Right lobe of liver (tissue), 6 donors: ENCODE data around the gene TRPC3. TPM values are rescaled to one million over a fixed set of nuclear protein-coding genes. Genes with fewer than 3 reads are reported as not detected.

Experiments
- ATAC-seq, 4 donors: fragments of 200-7000 bp; cut with Tn5 transposase; one replicate each; pipeline ENCODE4 v1.9.1; 2020; ENCODE audit warnings: mild to moderate bottlenecking in 4 of 4, moderate library complexity in 4 of 4
- DNase-seq, 3 donors: peaks; one replicate each; pipeline ENCODE4 v3.0.0-alpha.2; 2020
- H3K27ac ChIP-seq, 3 donors: fragments of 200-600 bp; one replicate each; pipeline ENCODE4 v1.8.0; 2022
- H3K27me3 ChIP-seq, 2 donors: fragments of 200-600 bp; one replicate each; pipeline ENCODE4 v1.8.0; 2022
- H3K36me3 ChIP-seq, 4 donors: fragments of 200-600 bp; sonication (generic) in 1 of 4; one replicate each; pipeline versions ENCODE4 v1.5.1 to v1.8.0; 2017 to 2022; ENCODE audit warnings: control low read depth in 1 of 4
- H3K4me1 ChIP-seq, 4 donors: fragments of 200-600 bp; sonication (generic) in 1 of 4; one replicate each; pipeline versions ENCODE4 v1.5.1 to v1.8.0; 2017 to 2022; ENCODE audit warnings: control low read depth in 1 of 4
- H3K4me3 ChIP-seq, 3 donors: fragments of 200-600 bp; one replicate each; pipeline ENCODE4 v1.8.0; 2022
- H3K9me3 ChIP-seq, 4 donors: fragments of 200-600 bp; sonication (generic) in 1 of 4; one replicate each; pipeline versions ENCODE4 v1.5.1 to v1.8.0; 2017 to 2022; ENCODE audit warnings: control low read depth in 1 of 4
- CTCF ChIP-seq, 4 donors: fragments of 200-600 bp in 3 of 4; fragments of 450-650 bp in 1 of 4; IDR thresholded peaks; one replicate each; pipeline versions ENCODE4 v1.5.1 to v1.8.0; 2016 to 2022; ENCODE audit warnings: antibody characterized with exemption in 4 of 4, mild to moderate bottlenecking in 2 of 4
- POLR2A ChIP-seq: fragments of 450-650 bp; IDR thresholded peaks from one replicate; pipeline ENCODE4 v1.6.1; 2017; ENCODE audit warnings: antibody characterized with exemption, mild to moderate bottlenecking
- WGBS: methylation state at CpG from one replicate; pipeline ENCODE4 v1.1.6; 2018; ENCODE audit warnings: low coverage, low lambda C conversion rate; ENCODE audit not compliant: insufficient coverage; ENCODE audit errors: missing lambda C conversion rate; 5-methylcytosine and 5-hydroxymethylcytosine counted together
- intact Hi-C, 2 donors: fragments of 100-400 bp; cut with DNase I; formaldehyde crosslinking; loops; one replicate each; pipeline versions ENCODE4 v1.11.2 to v1.14.1; 2022
- total RNA-seq, 6 experiments: library from RNA; depleted of rRNA in 2 of 6; stranded (reverse); fragments of >200 nt in 2 of 6; fragmentation: NEBNext Ultra II Directional in 3 of 6; extraction: Animal tissue kit (Norgen Biotek cat#: 25700) in 3 of 6; gene quantifications; one replicate each; pipeline versions ENCODE4 v1.1.0 to v1.2.4, GENCODE V29; 2016 to 2023
- donor health status: DM: no; HTN: yes; CAD: no.
- donor health status: DM: no; HTN: no; CAD: no.
- donor health status: DM: no; HTN: no; CAD: no.
- donor health status: DM: no; HTN: yes; CAD: no.
- donor health status: DM: no; HTN: yes; CAD: no.

TRPC3 gene
- total RNA-seq, 6 experiments from 2014 or later: 0.09 to 0.10 TPM; not detected in 4

- no peak overlapping the region for H3K4me3 ChIP-seq
- DNase-seq (no peak), ATAC-seq (no peak)
- no peak for TF ChIP-seq CTCF (IDR thresholded peaks at IDR 0.05)
- no peak for TF ChIP-seq POLR2A
- H3K4me1 ChIP-seq: peaks cover 0 to 9% (median 0%) of the 10 kb centered on the region in 4 donors
- peaks cover 0 to 12% of the 10 kb centered on the region in 2 donors for H3K27me3 ChIP-seq
- no peak overlapping the region for H3K27ac ChIP-seq
- H3K36me3 ChIP-seq: no peaks in the 10 kb centered on the region
- intact Hi-C loops: no loop called here
- H3K9me3 ChIP-seq: no peaks in the 10 kb centered on the region
These were observed 2.0 kb upstream of the TRPC3 start for GRCh38 chr4:121953860-121954259.

GRCh38 chr4:121952290-121952689 lies 430 bp upstream of the TRPC3 start:
- peak overlapping the region in 1 of 3 donors; percentile 38 for H3K4me3 ChIP-seq
- peaks cover 0 to 9% (median 0%) of the 10 kb centered on the region in 4 donors for H3K4me1 ChIP-seq
- 34% methylated on average over 7 of the region's 7 CpGs for WGBS
- H3K27me3 ChIP-seq: peaks cover 0 to 12% of the 10 kb centered on the region in 2 donors
- intact Hi-C loops: no loop called here
- DNase-seq (no peak), ATAC-seq (no peak)
- TF ChIP-seq POLR2A: no peak
- TF ChIP-seq CTCF (IDR thresholded peaks at IDR 0.05): no peak
- no peak overlapping the region for H3K27ac ChIP-seq
- no peaks in the 10 kb centered on the region for H3K36me3 ChIP-seq
- H3K9me3 ChIP-seq: no peaks in the 10 kb centered on the region

- Histone ChIP-seq H3K9me3 (no peaks in the 10 kb centered on the region), H3K27me3 (peaks cover 0 to 12% of the 10 kb centered on the region in 2 donors), H3K4me3 (peak overlapping the region; percentile 38 to 48 (median 39)), H3K36me3 (no peaks in the 10 kb centered on the region), H3K27ac (no peak overlapping the region), H3K4me1 (peaks cover 0 to 9% (median 0%) of the 10 kb centered on the region in 4 donors)
- ATAC-seq (peak; percentile 30 to 49 (median 34)), DNase-seq (peak; percentile 24 to 54 (median 42))
- 2% methylated on average over 27 of the region's 76 CpGs for WGBS
- TF ChIP-seq POLR2A (no peak), CTCF (IDR thresholded peaks at IDR 0.05) (no peak)
- intact Hi-C loops: no loop called here
These were observed 960 bp downstream of the TRPC3 start for GRCh38 chr4:121950680-121951520.

- intact Hi-C loops: no loop called here
- no peak for TF ChIP-seq POLR2A
- peak; percentile 25 to 56 (median 48) for TF ChIP-seq CTCF (IDR thresholded peaks at IDR 0.05)
- H3K4me3 ChIP-seq: peak overlapping the region; percentile 38 to 48 (median 39)
- DNase-seq: peak; percentile 55 to 70 (median 68)
- no peak overlapping the region for H3K27ac ChIP-seq
- no peaks in the 10 kb centered on the region for H3K36me3 ChIP-seq
- WGBS: 2% methylated on average over 34 of the region's 34 CpGs
- peaks cover 0 to 9% (median 0%) of the 10 kb centered on the region in 4 donors for H3K4me1 ChIP-seq
- peak; percentile 76 to 87 (median 82) for ATAC-seq
- no peaks in the 10 kb centered on the region for H3K9me3 ChIP-seq
- H3K27me3 ChIP-seq: peaks cover 0 to 12% of the 10 kb centered on the region in 2 donors
These were observed 1.6 kb downstream of the TRPC3 start for GRCh38 chr4:121950212-121950679.
